GM21381 (cell line): ENCODE measurements around the gene TRIOBP.

ENCODE experiments used
- ATAC-seq: cut with Tn5 transposase; IDR thresholded peaks from one replicate; pipeline ENCODE4 v1.9.1; 2021; ENCODE audit warnings: mild to moderate bottlenecking, moderate library complexity; ENCODE audit not compliant: unreplicated experiment

The TRIOBP gene

DNA sequence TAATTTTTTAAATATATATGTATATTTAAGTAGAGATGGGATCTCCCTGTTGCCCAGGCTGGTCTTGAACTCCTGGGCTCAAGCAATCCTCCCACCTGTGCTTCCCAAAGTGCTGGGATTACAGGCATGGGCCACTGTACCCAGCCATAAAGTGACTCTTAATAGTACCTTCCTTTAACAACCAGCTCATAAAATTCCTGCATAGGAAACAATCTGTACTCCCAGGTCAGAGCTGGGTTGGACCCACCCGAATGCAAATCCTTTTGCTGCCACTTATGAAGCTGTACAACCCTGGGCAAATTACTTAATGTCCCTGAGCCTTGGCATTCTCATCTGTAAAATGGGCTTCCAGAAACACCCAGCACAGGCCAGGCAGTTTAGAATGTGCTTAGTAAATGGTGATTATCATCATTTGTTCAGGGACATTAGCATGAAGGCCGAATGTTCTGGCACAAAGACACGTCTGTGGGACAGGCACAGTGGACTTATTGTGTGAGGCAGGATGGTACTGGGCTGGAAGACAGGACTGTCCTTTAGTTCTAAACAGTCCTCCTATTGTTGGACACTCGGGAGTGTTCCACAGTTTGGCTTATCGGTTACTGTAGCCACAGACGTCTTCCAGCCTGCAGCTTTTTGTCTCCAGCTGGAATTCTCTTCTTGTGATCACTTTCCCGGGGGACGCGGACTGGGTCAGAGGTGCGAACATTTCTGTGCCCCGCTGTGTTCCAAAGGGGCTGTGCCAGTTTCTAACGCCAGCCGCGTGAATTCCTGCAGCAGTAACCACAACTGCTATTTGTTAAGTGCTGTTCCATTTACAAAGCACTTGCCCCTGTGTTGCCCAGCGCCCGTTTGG is 32.4 kb upstream of the TRIOBP start:
- no peak for ATAC-seq

DNA sequence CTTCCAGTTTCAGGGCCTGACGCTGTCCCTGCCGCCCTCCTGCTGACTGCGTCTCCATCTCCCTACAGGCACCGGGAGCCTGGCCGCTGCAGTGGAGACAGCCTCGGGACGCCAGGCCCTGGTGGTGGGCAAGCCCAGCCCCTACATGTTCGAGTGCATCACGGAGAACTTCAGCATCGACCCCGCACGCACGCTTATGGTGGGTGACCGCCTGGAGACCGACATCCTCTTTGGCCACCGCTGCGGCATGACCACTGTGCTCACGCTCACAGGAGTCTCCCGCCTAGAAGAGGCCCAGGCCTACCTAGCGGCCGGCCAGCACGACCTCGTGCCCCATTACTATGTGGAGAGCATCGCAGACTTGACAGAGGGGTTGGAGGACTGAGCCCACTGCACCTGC is 31.4 kb upstream of the TRIOBP start:
- ATAC-seq: no peak

- ATAC-seq: no peak
Observed at GRCh38 chr22:37669586-37669985, 27.3 kb upstream of the TRIOBP start.

GRCh38 chr22:37672206-37672919 is 24.5 kb upstream of the TRIOBP start:
- ATAC-seq: no peak

GRCh38 chr22:37672920-37673455 is 23.9 kb upstream of the TRIOBP start:
- no peak for ATAC-seq

DNA sequence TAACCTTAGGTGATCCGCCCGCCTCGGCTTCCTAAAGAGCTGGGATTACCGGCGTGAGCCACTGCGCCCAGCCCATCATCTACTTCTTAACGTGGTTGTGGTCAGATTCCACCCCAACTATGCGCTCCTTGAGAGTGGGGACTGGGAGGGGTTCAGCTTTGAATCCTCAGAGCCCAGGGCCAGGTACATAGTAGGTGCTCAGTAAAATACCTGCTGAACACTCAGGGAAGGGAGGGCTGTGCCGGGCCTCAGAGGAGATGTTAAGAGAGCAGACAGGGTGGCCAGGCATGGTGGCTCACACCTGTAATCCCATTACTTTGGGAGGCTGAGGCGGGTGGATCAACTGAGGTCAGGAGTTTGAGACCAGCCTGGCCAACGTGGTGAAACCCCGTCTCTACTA is 22.6 kb upstream of the TRIOBP start:
- no peak for ATAC-seq

- peak; percentile 40 for ATAC-seq
Observed at GRCh38 chr22:37674951-37675929, 21.6 kb upstream of the TRIOBP start, which contains the start of gene LGALS1. Gene LGALS1 (plus strand): TSS chr22:37675636. CDS start chr22:37675703, 67 bp downstream.

GRCh38 chr22:37675930-37676735 is 20.7 kb upstream of the TRIOBP start:
- ATAC-seq: no peak

DNA sequence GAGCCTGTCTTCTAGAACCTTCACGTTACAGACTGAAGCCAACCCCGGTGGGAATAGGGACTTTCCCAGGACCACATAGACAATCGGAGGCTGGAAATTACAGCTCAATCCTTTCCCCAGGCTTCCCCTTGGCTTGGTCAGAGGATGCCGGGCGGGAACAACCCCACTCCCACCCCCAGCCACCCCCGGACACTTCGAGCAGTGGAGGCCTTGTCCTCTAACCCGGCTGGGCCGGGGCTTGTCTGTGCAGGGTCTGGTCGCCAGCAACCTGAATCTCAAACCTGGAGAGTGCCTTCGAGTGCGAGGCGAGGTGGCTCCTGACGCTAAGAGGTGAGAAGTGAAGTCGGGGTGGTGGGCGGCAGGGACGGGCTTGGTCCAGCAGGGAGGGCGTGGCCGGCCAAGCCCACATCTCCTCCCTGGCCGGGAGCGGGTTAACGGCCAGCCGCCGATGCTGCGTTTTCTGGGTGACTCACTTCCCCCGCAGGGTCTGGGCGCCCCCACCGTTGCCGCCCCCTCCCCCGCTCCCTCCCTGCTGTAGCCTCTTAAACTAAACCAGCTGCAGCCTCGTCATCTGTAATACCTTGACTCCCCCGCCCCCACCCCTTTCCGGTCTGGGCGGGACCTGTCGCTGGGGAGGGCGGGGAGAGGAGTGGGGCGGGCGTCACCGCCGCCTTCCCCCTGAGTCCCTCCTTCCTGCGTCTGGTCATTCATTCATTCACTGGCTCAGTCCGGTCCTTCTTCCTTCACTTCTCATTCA is 19.9 kb upstream of the TRIOBP start:
- ATAC-seq: peak; percentile 44

DNA sequence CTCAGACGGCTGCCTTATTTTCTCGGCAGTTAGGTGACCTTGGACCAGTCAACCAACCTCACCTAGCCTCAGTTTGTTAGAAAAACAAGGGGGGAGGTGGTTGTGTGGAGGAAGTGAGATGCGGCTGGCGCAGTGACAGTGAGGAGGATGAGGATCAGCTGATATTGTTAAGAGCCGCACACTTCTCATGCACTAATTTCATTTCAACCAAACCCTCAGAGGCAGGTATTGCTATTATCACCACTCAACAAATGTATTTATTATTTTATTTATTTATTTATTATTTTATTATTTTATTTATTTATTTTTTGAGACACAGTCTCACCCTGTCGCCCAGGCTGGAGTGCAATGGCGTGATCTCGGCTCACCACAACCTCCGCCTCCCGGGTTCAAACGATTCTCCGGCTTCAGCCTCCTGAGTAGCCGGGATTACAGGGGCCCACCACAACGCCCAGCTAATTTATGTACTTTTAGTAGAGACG is 19.3 kb upstream of the TRIOBP start:
- ATAC-seq: no peak

GRCh38 chr22:37678372-37678771 is 18.5 kb upstream of the TRIOBP start:
- no peak for ATAC-seq

DNA sequence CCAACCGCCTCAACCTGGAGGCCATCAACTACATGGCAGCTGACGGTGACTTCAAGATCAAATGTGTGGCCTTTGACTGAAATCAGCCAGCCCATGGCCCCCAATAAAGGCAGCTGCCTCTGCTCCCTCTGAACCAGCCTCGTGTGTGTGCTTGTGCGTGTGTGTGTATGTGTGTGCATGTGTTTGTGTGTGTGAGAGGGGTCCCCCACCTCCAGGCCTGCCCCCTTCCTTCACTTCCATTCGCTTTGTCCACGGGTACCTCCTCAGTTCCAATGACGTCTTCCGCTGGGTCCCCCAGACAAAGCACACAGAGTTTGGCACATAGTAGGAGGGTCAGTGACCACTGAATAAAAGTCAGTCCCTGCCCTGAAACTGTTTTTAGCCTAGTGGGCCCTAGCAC is 17.2 kb upstream of the TRIOBP start:
- no peak for ATAC-seq

- ATAC-seq: no peak
Observed at GRCh38 chr22:37680191-37680851, 16.5 kb upstream of the TRIOBP start.

- no peak for ATAC-seq
Observed at GRCh38 chr22:37681001-37681424, 15.8 kb upstream of the TRIOBP start.

DNA sequence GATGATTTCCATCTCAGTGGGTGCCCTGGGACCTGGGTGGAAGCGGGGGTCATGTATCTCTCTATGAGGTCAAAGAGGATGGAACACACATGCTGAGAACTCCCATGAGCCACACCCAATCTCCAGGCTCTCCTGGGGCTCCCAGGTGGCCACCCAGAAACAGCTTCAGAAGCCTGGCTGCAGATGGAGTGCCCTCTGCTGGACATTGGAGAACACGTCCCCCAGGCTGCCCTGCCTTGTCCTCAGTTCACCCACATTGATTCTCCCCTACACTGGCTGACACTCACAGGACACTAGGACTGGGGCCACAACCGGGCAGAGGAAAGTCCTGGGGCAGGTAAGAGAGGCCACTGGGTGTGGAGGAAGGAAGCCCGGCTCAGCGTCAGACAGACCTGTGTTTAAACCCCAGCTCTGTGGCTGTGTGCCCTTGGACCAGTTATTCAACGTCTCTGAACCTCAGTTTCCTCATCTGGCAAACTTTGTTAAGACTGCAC is 15.2 kb upstream of the TRIOBP start:
- ATAC-seq: no peak

DNA sequence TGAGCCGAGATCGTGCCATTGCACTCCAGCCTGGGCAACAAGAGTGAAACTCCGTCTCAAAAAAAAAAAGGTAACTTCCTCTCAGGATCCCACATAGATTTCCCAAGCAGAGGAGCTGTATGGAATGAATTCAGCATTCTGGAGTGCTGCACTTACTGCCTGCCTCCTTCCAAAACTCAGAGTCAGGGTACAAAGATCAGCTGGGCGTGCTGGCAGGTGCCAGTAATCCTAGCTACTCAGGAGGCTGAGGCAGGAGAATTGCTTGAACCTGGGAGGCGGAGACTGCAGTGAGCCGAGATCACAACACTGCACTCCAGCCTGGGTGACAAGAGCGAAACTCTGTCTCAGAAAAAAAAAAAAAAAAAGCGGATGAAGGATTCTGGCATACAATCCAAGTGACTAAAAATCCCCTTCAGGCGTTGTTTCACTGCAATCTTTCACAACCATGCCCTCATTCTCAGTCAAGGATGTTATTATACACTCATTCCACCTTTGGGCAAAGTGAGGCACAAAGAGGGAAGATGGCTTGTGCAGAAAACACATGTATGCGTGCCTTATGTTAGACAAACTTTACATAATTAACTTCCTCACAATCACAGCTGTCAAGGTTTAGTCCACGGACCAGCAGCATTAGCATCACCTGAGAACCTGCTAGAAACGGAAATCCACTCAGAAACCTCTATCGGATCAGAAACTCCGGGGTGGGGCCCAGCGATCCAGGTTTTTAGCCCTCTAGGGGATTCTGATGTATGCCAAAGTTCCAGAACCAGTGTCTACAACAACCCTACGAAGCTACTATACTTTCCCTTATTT is 11.8 kb upstream of the TRIOBP start:
- no peak for ATAC-seq
